GM23338 (cell line): ENCODE data around the gene RAB37. TPM values are rescaled to one million over a fixed set of nuclear protein-coding genes. Genes with fewer than 3 reads are reported as not detected.
A peak's percentile ranks its signal among the peaks of the same experiment; 100 is the strongest.

Experiments
- ATAC-seq: fragments of 200-7000 bp; cut with Tn5 transposase; 3 replicates; pipeline ENCODE4 v1.9.1; 2020
- DNase-seq: peaks from one replicate; pipeline ENCODE4 v3.0.0-alpha.2; 2015; ENCODE audit warnings: low spot score
- H2AFZ ChIP-seq: fragments of 200-600 bp; sonication (generic); 2 replicates; pipeline ENCODE4 v1.8.0; 2016; ENCODE audit warnings: antibody characterized with exemption, mild to moderate bottlenecking, moderate library complexity
- H3F3A ChIP-seq: fragments of 200-600 bp; sonication (generic); replicated peaks from 2 replicates; pipeline ENCODE4 v1.8.0; 2017; ENCODE audit warnings: antibody characterized with exemption, mixed run types, low read depth
- H3K27ac ChIP-seq: fragments of 200-600 bp; sonication (generic); 2 replicates; pipeline ENCODE4 v1.6.1; 2016; ENCODE audit warnings: low read depth
- H3K27me3 ChIP-seq: fragments of 200-600 bp; sonication (generic); 2 replicates; pipeline ENCODE4 v1.8.0; 2016; ENCODE audit warnings: mild to moderate bottlenecking, mixed run types, moderate library complexity; ENCODE audit not compliant: insufficient read depth
- H3K36me3 ChIP-seq: fragments of 200-600 bp; sonication (generic); 2 replicates; pipeline ENCODE4 v1.8.0; 2016; ENCODE audit warnings: mild to moderate bottlenecking; ENCODE audit not compliant: insufficient read depth
- H3K4me1 ChIP-seq: fragments of 200-600 bp; sonication (generic); 2 replicates; pipeline ENCODE4 v1.8.0; 2016; ENCODE audit warnings: mild to moderate bottlenecking, moderate library complexity; ENCODE audit not compliant: insufficient read depth
- H3K4me2 ChIP-seq: fragments of 200-600 bp; sonication (generic); 2 replicates; pipeline ENCODE4 v1.7.1; 2017; ENCODE audit warnings: mixed run types
- H3K4me3 ChIP-seq: fragments of 200-600 bp; sonication (generic); 2 replicates; pipeline ENCODE4 v1.6.1; 2016; ENCODE audit warnings: mixed run types
- H3K79me2 ChIP-seq: fragments of 200-600 bp; sonication (generic); replicated peaks from 2 replicates; pipeline ENCODE4 v1.8.0; 2017; ENCODE audit warnings: mild to moderate bottlenecking; ENCODE audit not compliant: insufficient read depth
- H3K9me2 ChIP-seq: fragments of 200-600 bp; sonication (generic); 2 replicates; pipeline ENCODE4 v1.8.0; 2017; ENCODE audit not compliant: insufficient read depth
- H4K20me1 ChIP-seq: fragments of 200-600 bp; sonication (generic); replicated peaks from 2 replicates; pipeline ENCODE4 v1.8.0; 2017; ENCODE audit warnings: mild to moderate bottlenecking; ENCODE audit not compliant: insufficient read depth
- H3K27ac Mint-ChIP-seq: 2 replicates; pipeline ENCODE4 v1.8.0; 2020; ENCODE audit warnings: inconsistent platforms, mild to moderate bottlenecking, moderate library complexity, mixed read lengths
- H3K27me3 Mint-ChIP-seq: 3 replicates; pipeline ENCODE4 v1.8.0; 2022; ENCODE audit warnings: low read depth, mild to moderate bottlenecking, moderate library complexity, mixed read lengths, inconsistent platforms; ENCODE audit not compliant: insufficient read depth, poor library complexity
- H3K36me3 Mint-ChIP-seq: 3 replicates; pipeline ENCODE4 v1.8.0; 2021; ENCODE audit warnings: low read depth, mild to moderate bottlenecking, inconsistent platforms, moderate library complexity, mixed read lengths
- H3K4me1 Mint-ChIP-seq: 3 replicates; pipeline ENCODE4 v1.8.0; 2020; ENCODE audit warnings: mild to moderate bottlenecking, inconsistent platforms, mixed read lengths
- H3K4me3 Mint-ChIP-seq: 3 replicates; pipeline ENCODE4 v1.8.0; 2021; ENCODE audit warnings: moderate library complexity, mild to moderate bottlenecking, inconsistent platforms, mixed read lengths
- H3K9me3 Mint-ChIP-seq: 3 replicates; pipeline ENCODE4 v1.8.0; 2020; ENCODE audit warnings: moderate library complexity, mild to moderate bottlenecking, inconsistent platforms, mixed read lengths
- CREB1 ChIP-seq: fragments of 250-450 bp; sonication (Bioruptor Pico); IDR thresholded peaks from 2 replicates; pipeline ENCODE4 v1.5.0; 2020; ENCODE audit warnings: low read depth, mild to moderate bottlenecking, moderate library complexity
- ETS1 ChIP-seq: IDR thresholded peaks from 2 replicates; pipeline ENCODE4 v1.6.1; 2016; ENCODE audit warnings: antibody characterized with exemption
- EZH2 ChIP-seq: fragments of 200-600 bp; sonication (generic); IDR thresholded peaks from one replicate; pipeline ENCODE4 v1.8.0; 2017; ENCODE audit warnings: antibody characterized with exemption, mild to moderate bottlenecking, low read depth; ENCODE audit not compliant: unreplicated experiment
- EZH2phosphoT487 ChIP-seq: fragments of 200-600 bp; sonication (generic); IDR thresholded peaks from one replicate; pipeline ENCODE4 v1.8.1; 2018; ENCODE audit warnings: antibody characterized with exemption; ENCODE audit not compliant: unreplicated experiment
- JUNB ChIP-seq: IDR thresholded peaks from one replicate; pipeline ENCODE4 v1.6.1; 2016; ENCODE audit warnings: antibody characterized with exemption; ENCODE audit not compliant: unreplicated experiment
- NANOG ChIP-seq: IDR thresholded peaks from 2 replicates; pipeline ENCODE4 v1.6.1; 2016; ENCODE audit warnings: antibody characterized with exemption, borderline replicate concordance
- POLR2AphosphoS5 ChIP-seq: IDR thresholded peaks from 2 replicates; pipeline ENCODE4 v1.6.1; 2016; ENCODE audit warnings: antibody characterized with exemption, low read depth
- REST ChIP-seq: IDR thresholded peaks from one replicate; pipeline ENCODE4 v1.6.1; 2018; ENCODE audit warnings: antibody characterized with exemption; ENCODE audit not compliant: unreplicated experiment
- STAT1 ChIP-seq: IDR thresholded peaks from one replicate; pipeline ENCODE4 v1.6.1; 2016; ENCODE audit warnings: antibody characterized with exemption; ENCODE audit not compliant: unreplicated experiment
- ZNF114 ChIP-seq: fragments of 250-450 bp; sonication (Bioruptor Pico); IDR thresholded peaks from 2 replicates; pipeline ENCODE4 v1.5.0; 2020; ENCODE audit warnings: mild to moderate bottlenecking, moderate library complexity
- ZNF331 ChIP-seq: fragments of 250-450 bp; sonication (Bioruptor Pico); IDR thresholded peaks from 2 replicates; pipeline ENCODE4 v1.5.0; 2020; ENCODE audit warnings: low read depth, mild to moderate bottlenecking, moderate library complexity
- ZNF462 ChIP-seq: fragments of 250-450 bp; sonication (Bioruptor Pico); IDR thresholded peaks from 2 replicates; pipeline ENCODE4 v1.5.0; 2020; ENCODE audit warnings: mild to moderate bottlenecking, moderate library complexity
- polyA plus RNA-seq: library from polyadenylated mRNA; unstranded; fragments of >200 nt; fragmentation: Nextera tagmentation; extraction: Ambion mirVana; gene quantifications from 2 replicates; pipeline ENCODE4 v1.2.1, GENCODE V29; 2016
- total RNA-seq: library from RNA; depleted of rRNA; stranded (reverse); fragments of >200 nt; shearing (Covaris generic); gene quantifications from 2 replicates; pipeline ENCODE4 v1.2.3, GENCODE V29; 2014
- TF ChIP-seq, protein P1 (sequence below), 2 experiments: fragments of 200-600 bp in 1 of 2; sonication (generic) in 1 of 2; conservative IDR thresholded peaks; 2 replicates each; pipeline versions ENCODE4 v1.5.1 to v1.6.1; 2016 to 2017; ENCODE audit warnings: antibody characterized with exemption in 2 of 2, low read depth in 2 of 2, mild to moderate bottlenecking in 2 of 2, moderate library complexity in 1 of 2

The RAB37 gene
- total and polyA plus RNA-seq, 2 experiments from 2014 or later, result 3.3 to 5.2 TPM

DNA sequence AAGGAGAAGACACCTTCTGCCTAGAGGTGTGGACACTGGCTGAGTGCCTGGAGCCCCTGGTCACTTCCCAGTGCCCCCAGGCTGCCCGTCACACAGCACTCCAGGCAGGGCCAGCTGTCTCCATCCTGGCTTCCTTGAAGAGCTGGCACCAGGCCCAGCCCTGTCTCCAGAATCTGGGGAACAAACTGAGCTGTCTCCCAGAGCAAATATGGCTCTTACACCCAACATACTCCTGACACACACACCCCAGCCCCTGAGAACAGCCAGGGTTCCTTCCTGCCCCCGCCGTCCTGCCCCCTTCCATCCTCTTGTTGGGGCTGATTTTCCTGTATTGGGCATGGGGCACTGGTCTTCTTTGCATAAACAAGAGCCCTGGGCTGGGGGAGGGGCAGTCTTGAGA lies 20.4 kb downstream of the RAB37 start:
- peaks cover 54% of the 10 kb centered on the region for H3K4me1 Mint-ChIP-seq
- peaks cover 5% of the 10 kb centered on the region; the same call in 2 of the 3 replicates for H3K36me3 Mint-ChIP-seq
- Histone ChIP-seq H3F3A (no peaks in the 10 kb centered on the region), H3K79me2 (peaks cover 84% of the 10 kb centered on the region), H3K4me1 (peaks cover 41% of the 10 kb centered on the region), H3K27me3 (no peaks in the 10 kb centered on the region), H3K36me3 (no peaks in the 10 kb centered on the region), H2AFZ (no peak overlapping the region), H3K9me2 (no peaks in the 10 kb centered on the region), H3K4me3 (no peak overlapping the region), H4K20me1 (peaks cover 55% of the 10 kb centered on the region), H3K4me2 (0 out of 2 replicates have a peak overlapping the region, but pooled peaks have one; percentile 26), H3K27ac (no peak overlapping the region)
- no peak overlapping the region for H3K4me3 Mint-ChIP-seq
- ATAC-seq (no peak), DNase-seq (no peak)
- H3K9me3 Mint-ChIP-seq, result no peaks in the 10 kb centered on the region
- H3K27ac Mint-ChIP-seq, result no peak overlapping the region; the same call in 1 of the 2 replicates
- TF ChIP-seq CREB1 (CRISPR knock-in tag) (no peak), JUNB (no peak), ETS1 (no peak), ZNF462 (CRISPR knock-in tag) (no peak), STAT1 (no peak), EZH2phosphoT487 (no peak), ZNF114 (no peak), NANOG (no peak), ZNF331 (CRISPR knock-in tag) (no peak), REST (no peak), POLR2AphosphoS5 (no peak), EZH2 (no peak)
- TF ChIP-seq, protein P1, sequence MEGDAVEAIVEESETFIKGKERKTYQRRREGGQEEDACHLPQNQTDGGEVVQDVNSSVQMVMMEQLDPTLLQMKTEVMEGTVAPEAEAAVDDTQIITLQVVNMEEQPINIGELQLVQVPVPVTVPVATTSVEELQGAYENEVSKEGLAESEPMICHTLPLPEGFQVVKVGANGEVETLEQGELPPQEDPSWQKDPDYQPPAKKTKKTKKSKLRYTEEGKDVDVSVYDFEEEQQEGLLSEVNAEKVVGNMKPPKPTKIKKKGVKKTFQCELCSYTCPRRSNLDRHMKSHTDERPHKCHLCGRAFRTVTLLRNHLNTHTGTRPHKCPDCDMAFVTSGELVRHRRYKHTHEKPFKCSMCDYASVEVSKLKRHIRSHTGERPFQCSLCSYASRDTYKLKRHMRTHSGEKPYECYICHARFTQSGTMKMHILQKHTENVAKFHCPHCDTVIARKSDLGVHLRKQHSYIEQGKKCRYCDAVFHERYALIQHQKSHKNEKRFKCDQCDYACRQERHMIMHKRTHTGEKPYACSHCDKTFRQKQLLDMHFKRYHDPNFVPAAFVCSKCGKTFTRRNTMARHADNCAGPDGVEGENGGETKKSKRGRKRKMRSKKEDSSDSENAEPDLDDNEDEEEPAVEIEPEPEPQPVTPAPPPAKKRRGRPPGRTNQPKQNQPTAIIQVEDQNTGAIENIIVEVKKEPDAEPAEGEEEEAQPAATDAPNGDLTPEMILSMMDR (conservative IDR thresholded peaks at IDR 0.05; ENCODE audit: low read depth in 2 of 2), result no peak
- H3K27me3 Mint-ChIP-seq, result peaks cover 17% of the 10 kb centered on the region
